Fibroblast of lung (primary cell): ENCODE data around the gene TSC1. TPM values are rescaled to one million over a fixed set of nuclear protein-coding genes. Genes with fewer than 3 reads are reported as not detected.

Source experiments
- DNase-seq, 2 donors: peaks; one replicate each; pipeline versions ENCODE4 v3.0.0 to v3.0.0-alpha.2; 2010; ENCODE audit warnings: low read depth in 2 of 2
- H2AFZ ChIP-seq: 2 replicates; pipeline ENCODE4 v1.5.1; 2012; ENCODE audit warnings: low read length, control low read depth, inconsistent platforms
- H3K27ac ChIP-seq: 2 replicates; pipeline ENCODE4 v1.5.1; 2011; ENCODE audit warnings: low read length, control low read depth; ENCODE audit not compliant: insufficient read depth
- H3K27me3 ChIP-seq: 2 replicates; pipeline ENCODE4 v1.5.1; 2011; ENCODE audit warnings: mild to moderate bottlenecking, low read length; ENCODE audit not compliant: control insufficient read depth, insufficient read depth
- H3K36me3 ChIP-seq: 2 replicates; pipeline ENCODE4 v1.5.1; 2011; ENCODE audit warnings: low read length; ENCODE audit not compliant: control insufficient read depth, insufficient read depth
- H3K4me1 ChIP-seq: 2 replicates; pipeline ENCODE4 v1.5.1; 2011; ENCODE audit warnings: low read length; ENCODE audit not compliant: control insufficient read depth, insufficient read depth; ENCODE audit errors: extremely low read depth
- H3K4me2 ChIP-seq: 2 replicates; pipeline ENCODE4 v1.5.1; 2011; ENCODE audit warnings: low read length, control low read depth; ENCODE audit not compliant: insufficient read depth; ENCODE audit errors: extremely low read depth
- H3K4me3 ChIP-seq, 4 experiments: fragments of 200-600 bp in 1 of 4; sonication (generic) in 1 of 4; replicated peaks in 1 of 4; 2 replicates each; pipeline ENCODE4 v1.5.1; 2011 to 2016; ENCODE audit warnings: low read length in 4 of 4, low read depth in 3 of 4, mild to moderate bottlenecking in 3 of 4, control low read depth in 2 of 4, inconsistent platforms in 1 of 4, mixed read lengths in 1 of 4; ENCODE audit not compliant: insufficient read depth in 1 of 4; ENCODE audit errors: control extremely low read depth in 1 of 4
- H3K79me2 ChIP-seq: 2 replicates; pipeline ENCODE4 v1.5.1; 2012; ENCODE audit warnings: mild to moderate bottlenecking, low read length, inconsistent platforms; ENCODE audit not compliant: control insufficient read depth, insufficient read depth
- H3K9ac ChIP-seq: 2 replicates; pipeline ENCODE4 v1.5.1; 2011; ENCODE audit warnings: mild to moderate bottlenecking, low read length, control low read depth; ENCODE audit not compliant: insufficient read depth
- H3K9me3 ChIP-seq: 2 replicates; pipeline ENCODE4 v1.5.1; 2012; ENCODE audit warnings: low read depth, low read length; ENCODE audit not compliant: control insufficient read depth, insufficient read depth
- H4K20me1 ChIP-seq: 2 replicates; pipeline ENCODE4 v1.5.1; 2011; ENCODE audit warnings: low read length; ENCODE audit not compliant: control insufficient read depth, insufficient read depth; ENCODE audit errors: extremely low read depth
- EZH2 ChIP-seq: IDR thresholded peaks from 2 replicates; pipeline ENCODE4 v1.5.1; 2012; ENCODE audit warnings: low read length, control low read depth, mild to moderate bottlenecking; ENCODE audit errors: missing control alignments
- polyA plus RNA-seq, 2 donors: library from polyadenylated mRNA; depleted of rRNA in 1 of 2; stranded (reverse) in 1 of 2; unstranded in 1 of 2; fragments of >200 nt; gene quantifications; 2 replicates each; pipeline ENCODE4 v1.2.1, GENCODE V29; 2011 to 2012; ENCODE audit warnings: missing spikeins in 1 of 2
- total RNA-seq: library from RNA; depleted of rRNA; stranded (reverse); fragments of >200 nt; gene quantifications from 2 replicates; pipeline ENCODE4 v1.2.1, GENCODE V29; 2014
- TF ChIP-seq, protein P1 (sequence below), 2 donors: IDR thresholded peaks in 1 of 2; conservative IDR thresholded peaks in 1 of 2; 1 replicate in 1 of 2; 2 replicates in 1 of 2; pipeline ENCODE4 v1.5.1; 2011 to 2012; ENCODE audit warnings: low read length in 2 of 2, control low read depth in 1 of 2, inconsistent platforms in 1 of 2, low read depth in 1 of 2, mild to moderate bottlenecking in 1 of 2

TSC1 gene
- total and polyA plus RNA-seq, 2 donors (not counting 1 experiment from before 2014, with no cell fraction given), result 41.5 to 48.0 TPM

DNA sequence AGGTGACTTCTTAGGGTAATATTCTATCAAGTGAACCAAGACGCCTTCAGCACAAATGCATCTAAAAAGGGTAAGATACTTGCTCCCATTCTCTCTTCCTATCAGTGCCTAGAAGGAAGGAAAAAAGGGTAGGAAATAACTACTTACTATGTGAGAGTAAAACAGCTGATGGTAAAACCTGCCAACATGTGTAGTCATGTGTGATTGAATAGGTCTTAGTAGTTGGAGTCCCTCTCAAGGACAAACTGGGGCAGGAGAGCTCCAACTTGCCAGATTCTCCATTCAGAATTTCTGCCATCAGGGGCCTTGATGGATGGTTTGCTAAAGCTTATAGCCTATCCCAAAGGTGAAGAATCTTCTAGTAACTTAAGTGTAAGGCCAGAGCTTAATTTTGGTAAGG, 5.2 kb downstream of the TSC1 start:
- Histone ChIP-seq H3K4me1 (no peaks in the 10 kb centered on the region), H3K4me3 (no peak overlapping the region), H4K20me1 (no peaks in the 10 kb centered on the region), H3K9me3 (no peaks in the 10 kb centered on the region), H3K36me3 (no peaks in the 10 kb centered on the region), H2AFZ (no peak overlapping the region), H3K27me3 (no peaks in the 10 kb centered on the region), H3K79me2 (peaks cover 68% of the 10 kb centered on the region), H3K27ac (no peak overlapping the region), H3K9ac (no peak overlapping the region), H3K4me2 (no peak overlapping the region)
- TF ChIP-seq EZH2, result no peak
- TF ChIP-seq, protein P1, sequence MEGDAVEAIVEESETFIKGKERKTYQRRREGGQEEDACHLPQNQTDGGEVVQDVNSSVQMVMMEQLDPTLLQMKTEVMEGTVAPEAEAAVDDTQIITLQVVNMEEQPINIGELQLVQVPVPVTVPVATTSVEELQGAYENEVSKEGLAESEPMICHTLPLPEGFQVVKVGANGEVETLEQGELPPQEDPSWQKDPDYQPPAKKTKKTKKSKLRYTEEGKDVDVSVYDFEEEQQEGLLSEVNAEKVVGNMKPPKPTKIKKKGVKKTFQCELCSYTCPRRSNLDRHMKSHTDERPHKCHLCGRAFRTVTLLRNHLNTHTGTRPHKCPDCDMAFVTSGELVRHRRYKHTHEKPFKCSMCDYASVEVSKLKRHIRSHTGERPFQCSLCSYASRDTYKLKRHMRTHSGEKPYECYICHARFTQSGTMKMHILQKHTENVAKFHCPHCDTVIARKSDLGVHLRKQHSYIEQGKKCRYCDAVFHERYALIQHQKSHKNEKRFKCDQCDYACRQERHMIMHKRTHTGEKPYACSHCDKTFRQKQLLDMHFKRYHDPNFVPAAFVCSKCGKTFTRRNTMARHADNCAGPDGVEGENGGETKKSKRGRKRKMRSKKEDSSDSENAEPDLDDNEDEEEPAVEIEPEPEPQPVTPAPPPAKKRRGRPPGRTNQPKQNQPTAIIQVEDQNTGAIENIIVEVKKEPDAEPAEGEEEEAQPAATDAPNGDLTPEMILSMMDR (conservative IDR thresholded peaks at IDR 0.05 in 1 of 2, IDR thresholded peaks at IDR 0.05 in 1 of 2; ENCODE audit: low read depth in 1 of 2, low read length in 2 of 2), result no peak
- DNase-seq, result no peak

DNA sequence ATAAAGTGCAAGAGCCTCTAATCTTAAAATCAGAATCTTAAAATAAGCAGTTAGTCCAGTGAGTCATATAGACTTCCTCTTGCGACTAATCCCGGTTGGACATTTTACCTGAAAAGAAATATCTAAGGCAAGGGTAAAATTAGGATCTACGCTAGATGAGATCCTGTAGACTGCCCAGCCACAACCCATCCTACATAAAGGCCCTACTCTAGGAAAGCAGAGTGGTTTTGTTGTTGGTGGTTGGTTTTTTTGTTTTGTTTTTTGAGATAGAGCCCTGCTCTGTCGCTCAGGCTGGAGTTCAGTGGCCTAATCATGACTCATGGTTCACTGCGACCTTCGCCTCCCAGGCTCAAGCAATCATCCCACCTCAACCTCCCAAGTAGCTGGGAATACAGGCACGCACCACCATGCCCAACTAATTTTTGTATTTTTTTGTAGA, 6.9 kb downstream of the TSC1 start:
- DNase-seq, result peak in 1 of 2 donors; percentile 9
- Histone ChIP-seq H3K4me2 (no peak overlapping the region), H3K4me1 (no peaks in the 10 kb centered on the region), H3K79me2 (peaks cover 52% of the 10 kb centered on the region), H3K9me3 (no peaks in the 10 kb centered on the region), H3K36me3 (no peaks in the 10 kb centered on the region), H3K27ac (no peak overlapping the region), H3K4me3 (no peak overlapping the region), H3K9ac (no peak overlapping the region), H4K20me1 (no peaks in the 10 kb centered on the region), H2AFZ (no peak overlapping the region), H3K27me3 (no peaks in the 10 kb centered on the region)
- TF ChIP-seq, protein P1 (conservative IDR thresholded peaks at IDR 0.05 in 1 of 2, IDR thresholded peaks at IDR 0.05 in 1 of 2; ENCODE audit: low read depth in 1 of 2, low read length in 2 of 2), result no peak
- TF ChIP-seq EZH2, result no peak

DNA sequence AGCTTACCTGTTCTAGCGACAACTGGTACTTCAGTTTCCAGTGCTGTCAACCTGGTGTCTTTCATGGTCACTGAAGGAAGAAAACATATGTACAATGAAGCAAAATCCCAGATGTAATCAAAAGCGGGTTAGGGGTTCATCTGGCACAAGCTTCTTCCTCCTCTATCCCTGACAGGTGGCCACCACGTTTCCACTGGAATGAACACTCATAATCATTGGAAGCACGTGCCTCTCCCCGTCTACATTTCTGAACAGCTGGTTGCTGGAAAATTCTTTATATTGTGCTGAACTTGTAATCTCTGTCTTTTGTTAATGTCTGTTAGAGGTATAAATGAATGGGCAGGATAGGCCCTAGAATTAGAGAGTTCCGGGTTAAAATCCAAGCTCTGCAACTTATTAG, 9.4 kb downstream of the TSC1 start:
- DNase-seq, result no peak
- no peaks in the 10 kb centered on the region for H3K27me3 ChIP-seq
- no peak overlapping the region for H3K4me2 ChIP-seq
- no peak overlapping the region for H3K27ac ChIP-seq
- H3K9me3 ChIP-seq, result no peaks in the 10 kb centered on the region
- H2AFZ ChIP-seq, result no peak overlapping the region
- no peaks in the 10 kb centered on the region for H3K36me3 ChIP-seq
- TF ChIP-seq, protein P1 (conservative IDR thresholded peaks at IDR 0.05 in 1 of 2, IDR thresholded peaks at IDR 0.05 in 1 of 2; ENCODE audit: low read depth in 1 of 2, low read length in 2 of 2), result no peak
- no peak for TF ChIP-seq EZH2
- H3K4me1 ChIP-seq, result no peaks in the 10 kb centered on the region
- H3K4me3 ChIP-seq, result no peak overlapping the region
- H3K79me2 ChIP-seq, result peaks cover 28% of the 10 kb centered on the region
- H4K20me1 ChIP-seq, result no peaks in the 10 kb centered on the region
- no peak overlapping the region for H3K9ac ChIP-seq
